ENCODE data around the gene ARL4C. TPM values are rescaled to one million over a fixed set of nuclear protein-coding genes. Genes with fewer than 3 reads are reported as not detected.

Gene ARL4C
- total RNA-seq, 1 experiment from 2014 or later: 151 TPM

DNA sequence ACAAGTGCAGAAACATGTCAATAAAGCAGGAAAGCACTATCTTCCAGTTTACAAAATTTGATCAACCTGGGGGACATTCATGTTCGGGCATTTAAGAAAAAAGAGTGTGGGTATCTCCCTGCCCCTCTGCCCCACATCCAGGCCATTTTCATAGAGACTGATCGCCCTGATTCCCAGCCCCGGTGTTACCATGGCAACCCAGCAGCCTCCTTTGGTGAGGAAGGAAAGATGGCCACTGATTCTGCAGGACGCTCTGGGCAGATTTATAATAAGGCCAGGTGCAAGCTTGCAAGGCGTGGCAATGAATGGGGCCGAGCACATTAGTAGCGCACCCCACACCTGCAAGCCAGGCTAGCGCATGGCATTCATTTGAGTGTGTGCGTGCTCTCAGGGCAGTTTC, 36.7 kb upstream of the ARL4C start:
- TF ChIP-seq TCF7L2 (IDR thresholded peaks at IDR 0.05; ENCODE audit: low read depth, low read length) (no peak), POLR2AphosphoS5 (IDR thresholded peaks at IDR 0.05; ENCODE audit: low read depth, low read length) (no peak), SIN3A (IDR thresholded peaks at IDR 0.05; ENCODE audit: borderline replicate concordance, insufficient read depth, low read depth, low read length) (no peak)
- no peaks in the 10 kb centered on the region for H3K27me3 ChIP-seq (ENCODE audit: control insufficient read depth, insufficient read depth, low read length)
- intact Hi-C loops (cut with micrococcal nuclease; ENCODE audit: unreplicated experiment) (no loop called here), in situ Hi-C loops (cut with HindIII; ENCODE audit: low pct_unique_long_range_greater_than_20kb, low sequenced_read_pairs) (loop anchor here (25.0 kb wide), 1 partner anchor 579 kb away; no protein-coding TSS in a partner anchor)
- BruUV-seq (replicated peaks): no TSS peak
- no peaks in the 10 kb centered on the region for H3K4me1 ChIP-seq (ENCODE audit: control insufficient read depth, insufficient read depth, low read length)
- no peak overlapping the region for H3K4me3 ChIP-seq (ENCODE audit: low read depth in 2 of 2, low read length in 2 of 2)
- POLR2A ChIA-PET: no interaction called here
- ATAC-seq (no peak), DNase-seq (ENCODE audit: low read depth, low spot score) (no peak)
- peaks cover 6% of the 10 kb centered on the region; the same call in 1 of the 2 replicates for H3K9me3 ChIP-seq (ENCODE audit: control insufficient read depth, insufficient read depth, low read depth, low read length)
- CTCF ChIA-PET: no interaction called here
- no peaks in the 10 kb centered on the region for H3K36me3 ChIP-seq (ENCODE audit: control insufficient read depth, insufficient read depth, low read length)
- no peak overlapping the region for H3K27ac ChIP-seq (ENCODE audit: low read length)

DNA sequence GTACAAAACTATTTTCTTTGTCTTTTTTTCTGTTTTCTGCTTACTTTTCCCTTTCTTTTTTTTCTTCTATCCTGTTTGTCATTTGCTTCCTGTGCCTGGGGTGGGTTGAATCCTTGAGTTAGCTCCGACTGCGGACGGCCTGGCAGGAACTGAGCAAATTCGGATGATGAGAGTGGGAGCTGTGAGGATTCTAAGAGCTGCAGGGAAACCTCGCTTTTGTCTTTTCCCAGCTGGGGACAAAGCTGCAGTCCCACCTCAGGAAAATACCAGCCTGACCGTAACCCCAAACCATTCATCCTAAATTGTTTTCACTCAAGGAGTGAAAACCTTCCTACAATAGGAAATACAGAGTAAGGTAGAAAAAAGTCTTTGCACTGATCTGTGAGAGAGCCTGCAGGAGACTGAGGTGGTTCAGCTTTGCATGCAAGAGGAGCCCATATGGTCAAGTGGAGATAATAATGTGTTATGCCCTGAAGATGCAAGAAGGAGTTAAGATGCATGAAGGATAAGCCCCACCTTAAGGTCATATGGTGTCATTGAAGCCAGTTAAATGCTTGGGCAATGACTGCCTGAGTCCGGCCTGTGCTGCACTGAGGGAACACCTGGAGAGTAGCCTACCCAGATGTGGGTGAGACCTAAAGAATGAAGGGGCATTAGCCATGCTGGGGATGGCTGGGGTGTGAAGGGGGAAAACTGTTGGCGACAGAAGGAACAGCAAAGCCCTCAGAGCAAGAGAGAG, 31.7 kb upstream of the ARL4C start:
- DNase-seq (ENCODE audit: low read depth, low spot score) (no peak), ATAC-seq (peak; percentile 58; the same call in 1 of the 2 replicates)
- Histone ChIP-seq H3K4me1 (ENCODE audit: control insufficient read depth, insufficient read depth, low read length) (no peaks in the 10 kb centered on the region), H3K9me3 (ENCODE audit: control insufficient read depth, insufficient read depth, low read depth, low read length) (no peaks in the 10 kb centered on the region), H3K27ac (ENCODE audit: low read length) (no peak overlapping the region), H3K4me3 (ENCODE audit: low read depth in 2 of 2, low read length in 2 of 2) (no peak overlapping the region), H3K27me3 (ENCODE audit: control insufficient read depth, insufficient read depth, low read length) (no peaks in the 10 kb centered on the region), H3K36me3 (ENCODE audit: control insufficient read depth, insufficient read depth, low read length) (no peaks in the 10 kb centered on the region)
- BruUV-seq (replicated peaks): no TSS peak
- intact Hi-C loops (cut with micrococcal nuclease; ENCODE audit: unreplicated experiment): no loop called here
- TF ChIP-seq SIN3A (IDR thresholded peaks at IDR 0.05; ENCODE audit: borderline replicate concordance, insufficient read depth, low read depth, low read length): no peak
- TF ChIP-seq, protein P1, sequence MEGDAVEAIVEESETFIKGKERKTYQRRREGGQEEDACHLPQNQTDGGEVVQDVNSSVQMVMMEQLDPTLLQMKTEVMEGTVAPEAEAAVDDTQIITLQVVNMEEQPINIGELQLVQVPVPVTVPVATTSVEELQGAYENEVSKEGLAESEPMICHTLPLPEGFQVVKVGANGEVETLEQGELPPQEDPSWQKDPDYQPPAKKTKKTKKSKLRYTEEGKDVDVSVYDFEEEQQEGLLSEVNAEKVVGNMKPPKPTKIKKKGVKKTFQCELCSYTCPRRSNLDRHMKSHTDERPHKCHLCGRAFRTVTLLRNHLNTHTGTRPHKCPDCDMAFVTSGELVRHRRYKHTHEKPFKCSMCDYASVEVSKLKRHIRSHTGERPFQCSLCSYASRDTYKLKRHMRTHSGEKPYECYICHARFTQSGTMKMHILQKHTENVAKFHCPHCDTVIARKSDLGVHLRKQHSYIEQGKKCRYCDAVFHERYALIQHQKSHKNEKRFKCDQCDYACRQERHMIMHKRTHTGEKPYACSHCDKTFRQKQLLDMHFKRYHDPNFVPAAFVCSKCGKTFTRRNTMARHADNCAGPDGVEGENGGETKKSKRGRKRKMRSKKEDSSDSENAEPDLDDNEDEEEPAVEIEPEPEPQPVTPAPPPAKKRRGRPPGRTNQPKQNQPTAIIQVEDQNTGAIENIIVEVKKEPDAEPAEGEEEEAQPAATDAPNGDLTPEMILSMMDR (IDR thresholded peaks at IDR 0.05): no peak
- TF ChIP-seq, protein P2, sequence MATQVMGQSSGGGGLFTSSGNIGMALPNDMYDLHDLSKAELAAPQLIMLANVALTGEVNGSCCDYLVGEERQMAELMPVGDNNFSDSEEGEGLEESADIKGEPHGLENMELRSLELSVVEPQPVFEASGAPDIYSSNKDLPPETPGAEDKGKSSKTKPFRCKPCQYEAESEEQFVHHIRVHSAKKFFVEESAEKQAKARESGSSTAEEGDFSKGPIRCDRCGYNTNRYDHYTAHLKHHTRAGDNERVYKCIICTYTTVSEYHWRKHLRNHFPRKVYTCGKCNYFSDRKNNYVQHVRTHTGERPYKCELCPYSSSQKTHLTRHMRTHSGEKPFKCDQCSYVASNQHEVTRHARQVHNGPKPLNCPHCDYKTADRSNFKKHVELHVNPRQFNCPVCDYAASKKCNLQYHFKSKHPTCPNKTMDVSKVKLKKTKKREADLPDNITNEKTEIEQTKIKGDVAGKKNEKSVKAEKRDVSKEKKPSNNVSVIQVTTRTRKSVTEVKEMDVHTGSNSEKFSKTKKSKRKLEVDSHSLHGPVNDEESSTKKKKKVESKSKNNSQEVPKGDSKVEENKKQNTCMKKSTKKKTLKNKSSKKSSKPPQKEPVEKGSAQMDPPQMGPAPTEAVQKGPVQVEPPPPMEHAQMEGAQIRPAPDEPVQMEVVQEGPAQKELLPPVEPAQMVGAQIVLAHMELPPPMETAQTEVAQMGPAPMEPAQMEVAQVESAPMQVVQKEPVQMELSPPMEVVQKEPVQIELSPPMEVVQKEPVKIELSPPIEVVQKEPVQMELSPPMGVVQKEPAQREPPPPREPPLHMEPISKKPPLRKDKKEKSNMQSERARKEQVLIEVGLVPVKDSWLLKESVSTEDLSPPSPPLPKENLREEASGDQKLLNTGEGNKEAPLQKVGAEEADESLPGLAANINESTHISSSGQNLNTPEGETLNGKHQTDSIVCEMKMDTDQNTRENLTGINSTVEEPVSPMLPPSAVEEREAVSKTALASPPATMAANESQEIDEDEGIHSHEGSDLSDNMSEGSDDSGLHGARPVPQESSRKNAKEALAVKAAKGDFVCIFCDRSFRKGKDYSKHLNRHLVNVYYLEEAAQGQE (IDR thresholded peaks at IDR 0.05; ENCODE audit: insufficient read depth in 1 of 2, low read depth in 2 of 2, low read length in 1 of 2): no peak
- TF ChIP-seq TCF7L2 (IDR thresholded peaks at IDR 0.05; ENCODE audit: low read depth, low read length): no peak
- TF ChIP-seq POLR2AphosphoS5 (IDR thresholded peaks at IDR 0.05; ENCODE audit: low read depth, low read length): no peak
- CTCF ChIA-PET: no interaction called here
- POLR2A ChIA-PET: no interaction called here
- in situ Hi-C loops (cut with HindIII; ENCODE audit: low pct_unique_long_range_greater_than_20kb, low sequenced_read_pairs): loop anchor here (25.0 kb wide), 1 partner anchor 584 kb away; no protein-coding TSS in a partner anchor

DNA sequence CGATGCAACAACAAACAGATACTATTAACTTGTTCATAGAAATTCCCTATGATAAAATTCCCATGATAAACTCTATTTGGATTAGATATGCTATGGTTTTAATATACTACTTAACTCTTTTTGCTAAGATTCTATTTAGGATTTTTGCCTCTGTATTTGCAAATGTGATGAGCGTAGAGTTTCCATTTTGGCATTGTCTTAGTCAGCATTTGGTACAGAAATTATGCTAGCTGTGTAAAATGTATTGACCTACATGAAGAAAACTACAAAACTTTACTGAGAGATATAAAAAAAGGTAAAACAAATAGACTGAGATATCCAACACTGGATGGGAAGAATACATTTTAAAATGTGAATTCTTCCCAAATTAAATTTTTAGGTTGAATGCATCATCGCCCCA, 29.8 kb upstream of the ARL4C start:
- CTCF ChIA-PET: no interaction called here
- Histone ChIP-seq H3K4me1 (ENCODE audit: control insufficient read depth, insufficient read depth, low read length) (no peaks in the 10 kb centered on the region), H3K9me3 (ENCODE audit: control insufficient read depth, insufficient read depth, low read depth, low read length) (no peaks in the 10 kb centered on the region), H3K27me3 (ENCODE audit: control insufficient read depth, insufficient read depth, low read length) (no peaks in the 10 kb centered on the region), H3K27ac (ENCODE audit: low read length) (no peak overlapping the region), H3K36me3 (ENCODE audit: control insufficient read depth, insufficient read depth, low read length) (no peaks in the 10 kb centered on the region), H3K4me3 (ENCODE audit: low read depth in 2 of 2, low read length in 2 of 2) (no peak overlapping the region)
- POLR2A ChIA-PET: no interaction called here
- no peak for ATAC-seq
- no peak for DNase-seq (ENCODE audit: low read depth, low spot score)
- TF ChIP-seq TCF7L2 (IDR thresholded peaks at IDR 0.05; ENCODE audit: low read depth, low read length): no peak
- TF ChIP-seq, protein P1 (IDR thresholded peaks at IDR 0.05): no peak
- no peak for TF ChIP-seq POLR2AphosphoS5 (IDR thresholded peaks at IDR 0.05; ENCODE audit: low read depth, low read length)
- BruUV-seq (replicated peaks): no TSS peak
- in situ Hi-C loops (cut with HindIII; ENCODE audit: low pct_unique_long_range_greater_than_20kb, low sequenced_read_pairs): loop anchor here (25.0 kb wide), 1 partner anchor 586 kb away; no protein-coding TSS in a partner anchor
- intact Hi-C loops (cut with micrococcal nuclease; ENCODE audit: unreplicated experiment): no loop called here

Measured in Panc1 (cell line).